Thyroid gland (tissue), 4 donors: ENCODE measurements around the gene CTSH. TPM values are rescaled to one million over a fixed set of nuclear protein-coding genes. Genes with fewer than 3 reads are reported as not detected.

Experiments used
- DNase-seq, 2 donors: peaks; one replicate each; pipeline ENCODE4 v3.0.0-alpha.2; 2019
- H3K27ac ChIP-seq, 3 donors: fragments of 200-600 bp; sonication (generic); 1 replicate in 2 of 3; 2 replicates in 1 of 3; pipeline ENCODE4 v1.5.1; 2016 to 2019; ENCODE audit warnings: mild to moderate bottlenecking in 1 of 3, moderate library complexity in 1 of 3
- H3K27me3 ChIP-seq: fragments of 200-600 bp; sonication (generic); one replicate; pipeline ENCODE4 v1.5.1; 2019
- H3K36me3 ChIP-seq, 2 donors: fragments of 200-600 bp; sonication (generic); one replicate each; pipeline ENCODE4 v1.5.1; 2016 to 2019
- H3K4me1 ChIP-seq, 2 donors: fragments of 200-600 bp; sonication (generic); one replicate each; pipeline ENCODE4 v1.5.1; 2017 to 2019
- H3K4me3 ChIP-seq, 3 donors: fragments of 200-600 bp; sonication (generic); replicated peaks in 1 of 3; 1 replicate in 2 of 3; 2 replicates in 1 of 3; pipeline ENCODE4 v1.5.1; 2016; ENCODE audit warnings: mild to moderate bottlenecking in 1 of 3
- H3K9me3 ChIP-seq: fragments of 200-600 bp; sonication (generic); one replicate; pipeline ENCODE4 v1.5.1; 2017
- CTCF ChIP-seq, 6 experiments: fragments of 200-600 bp in 3 of 6; fragments of 450-650 bp in 3 of 6; sonication (generic) in 3 of 6; IDR thresholded peaks; one replicate each; pipeline ENCODE4 v1.5.1; 2016 to 2019; ENCODE audit warnings: antibody characterized with exemption in 6 of 6, mild to moderate bottlenecking in 2 of 6, inconsistent platforms in 1 of 6, moderate library complexity in 1 of 6
- POLR2A ChIP-seq, 2 donors: fragments of 450-650 bp; IDR thresholded peaks; one replicate each; pipeline ENCODE4 v1.6.1; 2017; ENCODE audit warnings: antibody characterized with exemption in 2 of 2, mild to moderate bottlenecking in 2 of 2, moderate library complexity in 1 of 2
- WGBS, 2 donors: methylation state at CpG; one replicate each; pipeline ENCODE4 v1.1.5; 2017; 5-methylcytosine and 5-hydroxymethylcytosine counted together
- intact Hi-C: fragments of 100-400 bp; cut with DNase I; formaldehyde crosslinking; loops from one replicate; pipeline ENCODE4 v1.15.1; 2023
- total RNA-seq, 4 donors: library from RNA; depleted of rRNA; stranded (reverse); fragments of >200 nt; gene quantifications; one replicate each; pipeline ENCODE4 v1.2.3, GENCODE V29; 2016

CTSH gene
- total RNA-seq, 4 donors from 2014 or later, result 91.1 to 123 (median 110) TPM

DNA sequence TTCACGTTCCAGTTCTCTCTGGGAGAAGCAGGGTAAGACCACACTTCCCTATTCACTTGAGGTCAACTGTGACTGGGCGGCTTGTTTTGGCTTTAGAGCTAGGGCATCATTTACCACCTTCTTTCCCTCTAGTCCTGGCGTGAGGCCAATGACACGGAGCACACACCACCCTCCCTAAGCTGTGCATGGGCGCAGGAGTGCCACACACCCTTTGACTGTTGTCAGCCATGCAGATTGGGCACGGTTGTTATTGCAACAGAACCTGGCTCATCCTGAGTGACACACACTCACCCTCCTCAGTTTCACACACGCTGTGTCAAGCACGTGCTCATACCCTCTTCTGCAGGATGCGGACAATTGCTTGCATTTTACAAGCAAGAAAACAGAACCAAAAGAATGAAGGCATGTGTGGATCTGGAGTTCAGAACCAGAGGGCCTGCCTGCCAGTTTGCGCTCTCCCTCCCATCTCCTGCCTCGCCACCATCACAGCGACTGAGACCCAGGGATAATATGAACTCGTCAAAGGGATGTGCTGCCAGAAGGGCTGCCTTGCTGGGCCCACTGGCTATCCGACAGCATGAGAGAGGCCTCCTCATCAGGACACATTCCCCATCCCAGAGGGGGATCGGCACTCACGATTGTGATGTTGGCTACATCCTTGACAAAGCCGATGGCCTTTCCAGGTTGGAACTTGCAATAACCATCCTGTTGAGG, 17.6 kb downstream of the CTSH start:
- intact Hi-C loops, result no loop called here
- no peak overlapping the region for H3K4me3 ChIP-seq
- H3K36me3 ChIP-seq, result peaks cover 0 to 5% of the 10 kb centered on the region in 2 donors
- H3K27me3 ChIP-seq, result no peaks in the 10 kb centered on the region
- H3K9me3 ChIP-seq, result no peaks in the 10 kb centered on the region
- WGBS, 2 donors, result 85 to 90% methylated on average over 15 to 17 of the region's 17 CpGs
- no peak overlapping the region for H3K27ac ChIP-seq
- H3K4me1 ChIP-seq, result no peaks in the 10 kb centered on the region
- DNase-seq, result no peak
- TF ChIP-seq CTCF (IDR thresholded peaks at IDR 0.05), result no peak
- no peak for TF ChIP-seq POLR2A (IDR thresholded peaks at IDR 0.05)

DNA sequence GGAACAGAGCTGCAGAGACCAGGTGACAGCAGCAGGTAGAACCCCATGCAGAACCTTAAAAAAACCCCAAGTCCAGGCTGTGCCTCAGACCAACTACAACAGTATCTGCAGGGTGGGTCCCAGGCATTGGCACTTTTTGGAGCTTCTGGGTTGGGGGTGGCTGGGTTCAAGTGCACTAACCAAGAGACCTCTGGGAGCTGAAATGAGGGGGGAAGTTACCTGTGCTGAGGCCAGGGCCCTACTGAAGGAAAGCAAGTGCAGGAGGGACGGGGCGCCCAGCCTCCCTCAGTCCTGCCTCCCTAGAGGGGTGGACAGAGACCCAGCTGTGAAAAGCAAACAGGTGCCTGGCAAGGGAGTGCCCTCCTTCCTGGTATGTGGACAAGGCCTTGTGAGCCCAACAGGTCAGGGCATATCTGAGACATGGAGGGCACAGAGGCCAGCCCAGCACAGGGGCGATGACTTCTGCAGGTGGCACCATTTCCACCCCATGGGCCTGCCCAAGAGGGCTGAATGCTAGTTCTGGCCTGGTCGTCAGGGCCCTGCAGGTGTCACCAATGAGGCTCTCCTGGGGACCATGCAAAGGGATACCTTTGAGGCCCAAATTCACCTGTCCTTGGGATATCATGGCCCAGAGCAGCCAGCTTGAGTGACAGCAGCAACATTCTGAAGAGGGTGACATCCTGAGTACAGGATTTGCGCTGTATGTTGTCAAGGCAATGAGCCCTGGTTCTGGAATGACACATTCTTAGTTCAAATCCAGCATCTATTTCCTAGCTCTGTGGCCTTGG, 18.7 kb downstream of the CTSH start:
- no peak for DNase-seq
- 81 to 93% methylated on average over 3 to 5 of the region's 5 CpGs for WGBS, 2 donors

DNA sequence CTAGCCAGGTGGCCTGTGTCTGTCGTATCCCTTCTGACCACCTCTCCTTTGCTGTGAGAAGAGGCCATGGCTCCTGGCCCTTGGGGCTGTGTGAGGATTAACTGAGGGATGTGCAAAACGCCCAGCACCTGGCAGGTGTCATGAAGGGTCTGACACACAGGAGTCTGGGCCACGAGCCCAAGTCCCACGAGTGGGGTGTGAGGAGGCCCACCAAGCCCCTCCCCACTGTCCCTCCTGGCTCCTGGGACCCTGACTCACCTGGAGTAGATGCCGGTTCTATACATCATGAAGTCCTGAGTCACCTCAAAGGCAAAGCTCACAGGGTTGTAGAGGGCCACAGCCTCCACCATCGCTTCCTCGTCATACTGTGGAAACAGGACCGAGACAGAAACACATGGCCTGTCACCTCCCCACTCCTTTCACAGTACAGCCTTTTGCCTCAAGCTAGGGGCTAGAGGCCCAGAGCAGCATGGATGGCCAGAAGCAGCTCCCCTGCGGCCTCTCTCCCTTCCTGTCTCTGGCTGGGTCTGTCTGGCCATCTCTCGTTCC, 19.7 kb downstream of the CTSH start:
- Histone ChIP-seq H3K9me3 (no peaks in the 10 kb centered on the region), H3K27ac (no peak overlapping the region), H3K4me1 (no peaks in the 10 kb centered on the region), H3K4me3 (no peak overlapping the region), H3K36me3 (peaks cover 11 to 18% of the 10 kb centered on the region in 2 donors), H3K27me3 (no peaks in the 10 kb centered on the region)
- WGBS, 2 donors, result 89 to 94% methylated on average over 6 to 9 of the region's 10 CpGs
- no peak for TF ChIP-seq POLR2A (IDR thresholded peaks at IDR 0.05)
- no peak for TF ChIP-seq CTCF (IDR thresholded peaks at IDR 0.05)
- no peak for DNase-seq
- intact Hi-C loops, result no loop called here

More for the DNA sequence above, 18.7 kb downstream of the CTSH start:
- Histone ChIP-seq H3K4me3 (no peak overlapping the region), H3K4me1 (no peaks in the 10 kb centered on the region), H3K27me3 (no peaks in the 10 kb centered on the region), H3K27ac (no peak overlapping the region), H3K36me3 (peaks cover 9 to 16% of the 10 kb centered on the region in 2 donors), H3K9me3 (no peaks in the 10 kb centered on the region)
- TF ChIP-seq CTCF (IDR thresholded peaks at IDR 0.05) (no peak), POLR2A (IDR thresholded peaks at IDR 0.05) (no peak)
- intact Hi-C loops, result no loop called here

DNA sequence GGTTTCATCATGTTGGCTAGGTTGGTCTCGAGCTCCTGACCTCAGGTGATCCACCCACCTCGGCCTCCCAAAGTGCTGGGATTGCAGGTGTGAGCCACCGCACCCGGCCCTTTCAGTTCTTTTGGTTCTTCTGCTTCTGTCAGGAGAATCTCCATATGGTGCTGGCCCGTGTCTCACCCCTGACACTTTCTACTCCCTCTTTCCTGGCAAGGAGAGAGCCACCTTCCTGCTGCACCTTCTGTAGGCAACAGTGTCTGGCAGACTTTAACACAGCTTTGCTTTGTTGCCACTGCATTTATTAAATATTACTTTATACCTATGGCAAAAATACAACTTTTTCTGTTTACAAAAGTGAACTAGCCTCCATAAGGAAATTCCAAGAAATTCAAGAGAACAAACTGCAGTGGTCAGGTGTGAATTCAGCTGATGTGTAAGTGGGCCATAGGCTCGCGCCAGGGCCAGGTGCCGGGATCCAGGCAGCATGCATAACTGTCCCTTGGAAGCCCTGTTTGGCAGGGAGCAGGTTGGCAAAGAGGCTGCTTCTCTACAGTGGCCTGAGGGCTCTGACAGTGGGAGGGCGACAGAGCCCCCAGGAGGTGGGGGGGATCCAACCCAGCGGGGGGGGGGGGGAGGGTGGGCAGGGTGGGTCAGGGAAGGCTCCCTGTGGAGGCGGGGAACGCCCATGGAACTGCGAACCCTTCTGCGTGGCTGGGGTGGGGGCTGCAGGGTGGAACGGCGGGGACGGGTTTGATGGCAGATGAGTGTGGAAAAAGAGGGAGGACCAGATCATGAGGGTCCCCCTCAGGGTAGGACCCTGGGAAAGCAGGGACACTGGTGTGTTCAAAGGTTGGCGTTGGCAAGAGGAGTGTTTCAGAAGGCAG, 21.1 kb downstream of the CTSH start:
- WGBS, 2 donors, result 94% methylated on average over 18 of the region's 18 CpGs
- Histone ChIP-seq H3K4me1 (no peaks in the 10 kb centered on the region), H3K27me3 (no peaks in the 10 kb centered on the region), H3K36me3 (peaks cover 11 to 18% of the 10 kb centered on the region in 2 donors), H3K27ac (no peak overlapping the region), H3K9me3 (no peaks in the 10 kb centered on the region), H3K4me3 (no peak overlapping the region)
- no peak for TF ChIP-seq CTCF (IDR thresholded peaks at IDR 0.05)
- no peak for TF ChIP-seq POLR2A (IDR thresholded peaks at IDR 0.05)
- intact Hi-C loops, result no loop called here
- no peak for DNase-seq
